ENCODE results near the gene MYO3B.

Gene MYO3B

GRCh38 chr2:170236680-170237047 is 58.7 kb downstream of the MYO3B start:
- DNase-seq = no peak

- no peak for DNase-seq
Measured at GRCh38 chr2:170237572-170238120, 59.7 kb downstream of the MYO3B start.

- DNase-seq = no peak
Measured at GRCh38 chr2:170238776-170239175, 60.8 kb downstream of the MYO3B start.

- no peak for DNase-seq
Measured at GRCh38 chr2:170240629-170241028, 62.7 kb downstream of the MYO3B start.

GRCh38 chr2:170241756-170242155 is 63.8 kb downstream of the MYO3B start:
- no peak for DNase-seq

- no peak for DNase-seq
Measured at GRCh38 chr2:170243118-170243837, 65.3 kb downstream of the MYO3B start.

GRCh38 chr2:170243898-170244297 is 66.0 kb downstream of the MYO3B start:
- no peak for DNase-seq

- no peak for DNase-seq
Measured at GRCh38 chr2:170244555-170244954, 66.6 kb downstream of the MYO3B start.

- no peak for DNase-seq
Measured at GRCh38 chr2:170245312-170245711, 67.4 kb downstream of the MYO3B start.

GRCh38 chr2:170247333-170247732 is 69.4 kb downstream of the MYO3B start:
- no peak for DNase-seq

GRCh38 chr2:170247882-170248393 is 70.0 kb downstream of the MYO3B start:
- no peak for DNase-seq

- no peak for DNase-seq
Measured at GRCh38 chr2:170248574-170249393, 70.8 kb downstream of the MYO3B start.

GRCh38 chr2:170249761-170250160 is 71.8 kb downstream of the MYO3B start:
- DNase-seq = no peak

- DNase-seq = no peak
Measured at GRCh38 chr2:170250584-170250983, 72.6 kb downstream of the MYO3B start.

GRCh38 chr2:170252414-170252813 is 74.5 kb downstream of the MYO3B start:
- DNase-seq = no peak

GRCh38 chr2:170253721-170254230 is 75.8 kb downstream of the MYO3B start:
- DNase-seq = no peak

- DNase-seq = no peak
Measured at GRCh38 chr2:170254293-170254732, 76.4 kb downstream of the MYO3B start.

- DNase-seq = no peak
Measured at GRCh38 chr2:170255137-170255536, 77.2 kb downstream of the MYO3B start.

- DNase-seq = no peak
Measured at GRCh38 chr2:170255971-170256370, 78.0 kb downstream of the MYO3B start.

- no peak for DNase-seq
Measured at GRCh38 chr2:170258382-170258781, 80.4 kb downstream of the MYO3B start.

GRCh38 chr2:170260188-170260587 is 82.2 kb downstream of the MYO3B start:
- DNase-seq = no peak

GRCh38 chr2:170261566-170261965 is 83.6 kb downstream of the MYO3B start:
- no peak for DNase-seq

GRCh38 chr2:170262343-170262742 is 84.4 kb downstream of the MYO3B start:
- DNase-seq = no peak

- no peak for DNase-seq
Measured at GRCh38 chr2:170262806-170263205, 84.9 kb downstream of the MYO3B start.

Measured in NCI-H1694 treated with DMSO at 0.1 percent for 48 hours (cell line).